PFSK-1 (cell line): ENCODE data around the gene RSPH1.

Source experiments
- POLR2AphosphoS5 ChIP-seq: IDR thresholded peaks from 2 replicates; pipeline ENCODE4 v1.6.1; 2012; ENCODE audit warnings: low read depth, mild to moderate bottlenecking, control low read depth, low read length, moderate library complexity
- TAF1 ChIP-seq: IDR thresholded peaks from 2 replicates; pipeline ENCODE4 v1.6.1; 2012; ENCODE audit warnings: low read length, control low read depth, borderline replicate concordance; ENCODE audit not compliant: insufficient read depth

DNA sequence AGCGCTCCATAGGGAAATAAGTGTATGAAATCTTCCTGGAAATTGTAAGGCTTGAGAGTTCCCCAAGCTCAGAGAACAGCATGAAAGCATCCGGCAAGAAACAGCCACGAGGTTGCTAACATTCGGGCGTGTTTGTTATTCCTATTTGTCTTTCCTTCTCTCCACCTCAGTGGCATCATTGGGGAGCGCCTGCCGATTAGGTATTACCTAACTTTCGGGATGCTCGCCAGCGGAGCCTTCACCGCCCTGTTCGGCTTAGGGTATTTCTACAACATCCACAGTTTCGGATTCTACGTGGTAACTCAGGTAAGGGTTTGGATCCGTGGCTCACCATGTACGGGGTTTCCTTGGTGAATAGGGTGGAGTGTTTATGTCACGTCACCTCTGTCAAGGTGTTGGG lies 43.3 kb upstream of the RSPH1 start:
- TF ChIP-seq TAF1 (no peak), POLR2AphosphoS5 (no peak)
